Stimulated activated naive B cell treated with anti-CD40 and anti-IgM and Interleukin-4, amounts not matched to agents 10 μg/mL and 1 μg/mL and 100 μg/mL, for 72 hours (primary cell): ENCODE data around the gene TRIM49.
"Not testable (repeated sequence)": the region's sequence is repeated elsewhere in the genome, so short reads cannot be mapped to it uniquely, and the experiment has no call there.

ENCODE experiments used
- ATAC-seq, 2 donors: fragments of 150-1000 bp; cut with Tn5 transposase; replicated peaks; 2 replicates each; pipeline ENCODE4 v1.10.0; 2021; ENCODE audit warnings: moderate library complexity in 1 of 2
- DNase-seq: peaks from one replicate; pipeline ENCODE4 v3.0.0; 2021
- H3K27ac Mint-ChIP-seq: one replicate; pipeline ENCODE4 v1.8.0; 2022; ENCODE audit warnings: mild to moderate bottlenecking, mixed read lengths
- H3K27me3 Mint-ChIP-seq, 2 donors: one replicate each; pipeline ENCODE4 v1.8.0; 2022; ENCODE audit warnings: mixed read lengths in 2 of 2
- H3K36me3 Mint-ChIP-seq, 2 donors: one replicate each; pipeline ENCODE4 v1.8.0; 2022; ENCODE audit warnings: mixed read lengths in 2 of 2, mild to moderate bottlenecking in 1 of 2
- H3K4me1 Mint-ChIP-seq, 2 donors: one replicate each; pipeline ENCODE4 v1.8.0; 2022; ENCODE audit warnings: mixed read lengths in 2 of 2, mild to moderate bottlenecking in 1 of 2
- H3K4me3 Mint-ChIP-seq, 2 donors: one replicate each; pipeline ENCODE4 v1.8.0; 2022; ENCODE audit warnings: mild to moderate bottlenecking in 2 of 2, mixed read lengths in 2 of 2, moderate library complexity in 1 of 2
- H3K9me3 Mint-ChIP-seq, 2 donors: one replicate each; pipeline ENCODE4 v1.8.0; 2022; ENCODE audit warnings: mixed read lengths in 2 of 2, mild to moderate bottlenecking in 1 of 2

The TRIM49 gene, protein sequence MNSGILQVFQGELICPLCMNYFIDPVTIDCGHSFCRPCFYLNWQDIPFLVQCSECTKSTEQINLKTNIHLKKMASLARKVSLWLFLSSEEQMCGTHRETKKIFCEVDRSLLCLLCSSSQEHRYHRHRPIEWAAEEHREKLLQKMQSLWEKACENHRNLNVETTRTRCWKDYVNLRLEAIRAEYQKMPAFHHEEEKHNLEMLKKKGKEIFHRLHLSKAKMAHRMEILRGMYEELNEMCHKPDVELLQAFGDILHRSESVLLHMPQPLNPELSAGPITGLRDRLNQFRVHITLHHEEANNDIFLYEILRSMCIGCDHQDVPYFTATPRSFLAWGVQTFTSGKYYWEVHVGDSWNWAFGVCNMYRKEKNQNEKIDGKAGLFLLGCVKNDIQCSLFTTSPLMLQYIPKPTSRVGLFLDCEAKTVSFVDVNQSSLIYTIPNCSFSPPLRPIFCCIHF

DNA sequence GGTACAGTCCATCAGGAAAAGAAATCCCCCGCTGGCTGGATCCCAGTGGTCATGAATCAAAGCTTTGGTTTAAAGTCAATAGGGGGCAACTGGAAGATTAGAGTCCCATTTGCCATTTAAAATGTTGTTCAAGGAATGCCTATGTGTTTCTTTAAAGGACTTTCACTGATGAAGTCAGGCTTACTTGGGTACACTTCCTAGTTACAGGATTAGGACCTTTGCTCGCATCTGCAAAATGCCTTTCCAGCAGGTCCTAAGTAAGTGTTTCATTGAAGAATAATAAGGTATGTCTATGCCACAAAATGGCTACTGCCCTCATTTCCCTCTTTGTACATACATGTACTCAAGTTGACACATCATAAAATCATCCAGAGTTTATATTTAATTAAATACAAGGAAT is at the start of gene TRIM49:
TSS of gene TRIM49 (minus strand) at position 101 of the 400 bp plus-strand sequence. CDS start 4,106 bp downstream, outside the sequence.
- not testable (repeated sequence) for H3K27ac Mint-ChIP-seq, H3K36me3 Mint-ChIP-seq, H3K9me3 Mint-ChIP-seq, H3K4me1 Mint-ChIP-seq, H3K4me3 Mint-ChIP-seq, H3K27me3 Mint-ChIP-seq, DNase-seq, ATAC-seq

DNA sequence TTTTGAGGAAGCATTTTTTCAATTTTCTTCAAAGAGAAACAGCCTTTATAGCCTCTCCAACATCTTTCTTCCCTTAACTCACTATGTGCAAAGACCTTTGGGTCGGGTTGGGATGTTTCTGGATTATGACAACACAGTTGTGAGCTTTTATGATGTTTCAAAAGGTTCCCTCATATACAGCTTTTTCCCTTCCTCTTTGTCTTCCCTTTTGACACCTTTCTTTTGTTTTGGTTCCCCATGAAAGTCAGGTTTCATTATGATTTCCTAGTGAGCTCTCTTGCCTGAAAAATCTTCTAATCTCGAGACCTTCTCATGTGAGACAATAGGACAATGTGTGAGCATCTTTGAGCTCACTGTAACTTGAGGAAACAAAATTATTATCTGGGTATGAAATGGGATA is 18.3 kb upstream of the TRIM49 start:
- DNase-seq, H3K27me3 Mint-ChIP-seq, H3K4me3 Mint-ChIP-seq, H3K9me3 Mint-ChIP-seq, H3K36me3 Mint-ChIP-seq, H3K27ac Mint-ChIP-seq, H3K4me1 Mint-ChIP-seq: not testable (repeated sequence)
- ATAC-seq, result peak in 1 of 2 donors; percentile 44

DNA sequence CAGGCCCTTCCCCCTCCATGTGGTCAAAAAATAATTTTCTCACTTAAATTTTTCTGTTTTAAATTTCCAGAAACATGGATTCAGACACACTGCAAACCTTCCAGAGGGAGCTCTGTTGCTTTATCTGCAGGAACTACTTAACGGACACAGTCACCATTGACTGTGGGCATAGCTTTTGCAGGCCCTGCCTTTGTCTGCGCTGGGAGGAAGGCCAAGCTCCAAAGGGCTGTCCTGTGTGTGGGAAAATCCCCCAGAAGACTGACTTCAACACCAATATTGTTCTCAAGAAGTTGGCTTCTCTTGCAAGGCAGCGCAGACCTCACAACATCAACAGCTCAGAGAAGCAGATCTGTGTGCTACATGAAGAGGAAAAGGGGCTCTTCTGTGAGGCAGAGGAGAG is 11.6 kb upstream of the TRIM49 start:
- not testable (repeated sequence) for H3K36me3 Mint-ChIP-seq, H3K27me3 Mint-ChIP-seq

DNA sequence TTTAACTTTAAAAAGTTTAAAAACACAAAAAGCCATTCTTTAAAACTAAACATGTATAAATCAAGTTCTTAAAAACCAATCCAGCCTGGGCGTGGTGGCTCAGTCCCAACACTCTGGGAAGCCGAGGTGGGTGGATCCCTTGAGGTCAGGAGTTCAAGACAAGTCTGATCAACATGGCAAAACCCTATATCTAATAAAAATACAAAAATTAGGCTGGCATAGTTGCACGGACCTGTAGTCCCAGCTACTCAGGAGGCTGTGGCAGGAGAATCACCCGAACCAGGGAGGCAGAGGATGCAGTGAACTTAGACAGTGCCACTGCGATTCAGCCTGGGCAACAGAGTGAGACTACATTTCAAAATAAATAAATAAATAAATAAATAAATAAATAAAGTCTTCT is 5.2 kb upstream of the TRIM49 start:
- H3K4me3 Mint-ChIP-seq, H3K27ac Mint-ChIP-seq, H3K9me3 Mint-ChIP-seq, H3K36me3 Mint-ChIP-seq, H3K27me3 Mint-ChIP-seq, DNase-seq, ATAC-seq, H3K4me1 Mint-ChIP-seq: not testable (repeated sequence)

More for the DNA sequence above, 11.6 kb upstream of the TRIM49 start:
- ATAC-seq, H3K4me1 Mint-ChIP-seq, H3K27ac Mint-ChIP-seq, H3K9me3 Mint-ChIP-seq, DNase-seq, H3K4me3 Mint-ChIP-seq: not testable (repeated sequence)

DNA sequence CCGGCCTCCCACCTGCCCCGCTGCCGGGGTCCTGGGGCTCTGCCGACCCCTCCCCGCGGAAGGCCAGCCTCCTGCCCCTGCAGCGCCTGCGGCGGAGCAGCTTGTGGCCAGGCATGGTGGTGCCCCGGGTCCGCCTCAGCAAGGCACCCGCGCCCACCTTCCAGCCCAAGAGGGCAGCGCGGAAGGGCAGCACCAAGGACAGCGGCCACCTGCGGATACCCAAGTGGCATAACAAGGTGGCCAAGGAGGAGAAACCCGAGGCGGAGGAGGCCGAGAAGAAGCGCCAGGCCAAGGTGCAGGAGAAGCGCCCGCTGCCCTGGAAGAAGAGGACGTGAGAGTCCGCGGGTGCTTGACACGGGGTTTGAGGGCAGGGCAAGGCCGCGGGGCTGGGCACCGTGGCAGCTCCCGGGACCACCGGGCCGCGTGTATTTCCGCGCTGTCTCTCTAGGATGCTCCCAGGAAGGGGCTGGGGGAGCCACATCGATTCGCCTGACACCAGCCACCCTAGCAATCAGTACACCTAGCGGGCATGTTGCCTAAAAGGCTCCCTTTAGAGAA is 20.8 kb downstream of the TRIM49 start:
- H3K4me3 Mint-ChIP-seq, H3K27ac Mint-ChIP-seq, DNase-seq, ATAC-seq, H3K9me3 Mint-ChIP-seq, H3K27me3 Mint-ChIP-seq, H3K36me3 Mint-ChIP-seq, H3K4me1 Mint-ChIP-seq: not testable (repeated sequence)

DNA sequence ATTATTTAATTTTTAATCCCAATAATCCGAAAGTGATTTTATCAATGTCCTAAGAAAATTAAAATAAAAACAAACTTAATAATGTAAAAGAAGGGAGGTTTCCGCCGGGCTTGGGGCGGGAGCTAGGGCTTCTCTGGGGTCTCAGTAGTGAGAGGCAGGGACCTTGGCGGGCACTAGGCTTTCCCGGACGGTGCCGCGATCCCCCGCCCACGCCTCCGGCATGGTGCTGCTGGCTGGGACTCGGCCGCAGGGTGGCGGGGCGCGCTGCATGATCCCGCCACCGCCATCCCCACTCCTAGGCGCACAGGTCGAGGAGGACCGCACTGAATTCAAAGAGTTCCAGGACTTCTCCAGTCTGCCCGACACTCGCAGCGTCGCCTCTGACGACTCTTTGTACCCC is 22.6 kb downstream of the TRIM49 start:
- ATAC-seq, H3K27me3 Mint-ChIP-seq, DNase-seq, H3K27ac Mint-ChIP-seq, H3K4me1 Mint-ChIP-seq, H3K4me3 Mint-ChIP-seq, H3K9me3 Mint-ChIP-seq, H3K36me3 Mint-ChIP-seq: not testable (repeated sequence)

DNA sequence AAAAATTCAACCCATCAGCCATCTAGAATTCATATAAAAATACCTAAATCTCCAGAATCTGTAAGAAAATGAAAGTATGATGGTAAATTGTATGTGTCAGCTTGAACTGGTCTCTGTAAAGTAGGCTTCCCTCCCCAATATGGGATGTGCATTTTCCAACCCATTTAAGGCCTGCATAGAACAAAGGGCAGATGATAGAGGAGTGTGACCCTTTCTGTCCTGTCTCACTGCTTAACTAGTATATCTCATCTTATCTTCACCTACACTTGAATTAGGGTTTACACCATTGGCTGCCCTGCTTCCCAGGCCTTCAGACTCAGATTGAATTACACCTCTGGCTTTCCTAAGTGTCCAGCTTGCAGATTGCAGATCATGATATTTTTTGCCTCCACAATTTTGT is 57.6 kb downstream of the TRIM49 start:
- H3K27me3 Mint-ChIP-seq, DNase-seq, H3K4me1 Mint-ChIP-seq, H3K9me3 Mint-ChIP-seq, ATAC-seq, H3K4me3 Mint-ChIP-seq, H3K36me3 Mint-ChIP-seq, H3K27ac Mint-ChIP-seq: not testable (repeated sequence)
